A549 (cell line): Measurements from ENCODE around the gene GPBP1L1.
A peak's percentile ranks its signal among the peaks of the same experiment; 100 is the strongest.

Source experiments
- ELK1 ChIP-seq: fragments of 150-350 bp; IDR thresholded peaks from 2 replicates; pipeline ENCODE4 v1.6.1; 2014; ENCODE audit warnings: low read depth, mild to moderate bottlenecking, low read length
- HEYL ChIP-seq: fragments of 250-450 bp; sonication (Bioruptor Pico); IDR thresholded peaks from 2 replicates; pipeline ENCODE4 v1.8.0; 2021; ENCODE audit warnings: mild to moderate bottlenecking, moderate library complexity
- HOXA7 ChIP-seq: fragments of 250-450 bp; sonication (Bioruptor Pico); IDR thresholded peaks from 2 replicates; pipeline ENCODE4 v1.5.0; 2020; ENCODE audit warnings: mild to moderate bottlenecking, moderate library complexity
- JUNB ChIP-seq: fragments of >200 bp; sonication (Bioruptor Twin); formaldehyde crosslinking; IDR thresholded peaks from 2 replicates; pipeline ENCODE4 v1.6.1; 2016
- KDM5A ChIP-seq: fragments of 200-600 bp; sonication (generic); IDR thresholded peaks from 2 replicates; pipeline ENCODE4 v1.6.1; 2016; ENCODE audit warnings: antibody characterized with exemption, mild to moderate bottlenecking
- POLR2A ChIP-seq: IDR thresholded peaks from 2 replicates; pipeline ENCODE4 v1.6.1; 2012; ENCODE audit warnings: mild to moderate bottlenecking, low read length
- RAD21 ChIP-seq, 2 experiments: fragments of >200 bp in 1 of 2; sonication (Bioruptor Twin) in 1 of 2; formaldehyde crosslinking in 1 of 2; IDR thresholded peaks in 1 of 2; conservative IDR thresholded peaks in 1 of 2; 2 replicates in 1 of 2; 3 replicates in 1 of 2; pipeline ENCODE4 v1.6.1; 2012 to 2018; ENCODE audit warnings: inconsistent platforms in 1 of 2
- RCOR1 ChIP-seq: fragments of 150-350 bp; IDR thresholded peaks from 2 replicates; pipeline ENCODE4 v1.6.1; 2014; ENCODE audit warnings: antibody characterized with exemption, low read length, low read depth
- SMC3 ChIP-seq: fragments of >200 bp; sonication (Bioruptor Twin); formaldehyde crosslinking; IDR thresholded peaks from 3 replicates; pipeline ENCODE4 v1.6.1; 2018; ENCODE audit warnings: inconsistent platforms
- TP53 ChIP-seq: fragments of 250-450 bp; sonication (Bioruptor Pico); IDR thresholded peaks from 2 replicates; pipeline ENCODE4 v1.5.0; 2021; ENCODE audit warnings: mild to moderate bottlenecking, moderate library complexity
- ZFP36 ChIP-seq: fragments of 450-650 bp; IDR thresholded peaks from 2 replicates; pipeline ENCODE4 v1.6.1; 2014; ENCODE audit warnings: borderline replicate concordance; ENCODE audit not compliant: partially characterized antibody
- TF ChIP-seq, protein P1 (sequence below): fragments of >200 bp; sonication (Bioruptor Twin); formaldehyde crosslinking; IDR thresholded peaks from 3 replicates; pipeline ENCODE4 v1.5.1; 2016
- TF ChIP-seq, protein P2 (sequence below): fragments of 200-600 bp; sonication (generic); IDR thresholded peaks from 2 replicates; pipeline ENCODE4 v1.6.1; 2016; ENCODE audit warnings: antibody characterized with exemption, mild to moderate bottlenecking, moderate library complexity

DNA sequence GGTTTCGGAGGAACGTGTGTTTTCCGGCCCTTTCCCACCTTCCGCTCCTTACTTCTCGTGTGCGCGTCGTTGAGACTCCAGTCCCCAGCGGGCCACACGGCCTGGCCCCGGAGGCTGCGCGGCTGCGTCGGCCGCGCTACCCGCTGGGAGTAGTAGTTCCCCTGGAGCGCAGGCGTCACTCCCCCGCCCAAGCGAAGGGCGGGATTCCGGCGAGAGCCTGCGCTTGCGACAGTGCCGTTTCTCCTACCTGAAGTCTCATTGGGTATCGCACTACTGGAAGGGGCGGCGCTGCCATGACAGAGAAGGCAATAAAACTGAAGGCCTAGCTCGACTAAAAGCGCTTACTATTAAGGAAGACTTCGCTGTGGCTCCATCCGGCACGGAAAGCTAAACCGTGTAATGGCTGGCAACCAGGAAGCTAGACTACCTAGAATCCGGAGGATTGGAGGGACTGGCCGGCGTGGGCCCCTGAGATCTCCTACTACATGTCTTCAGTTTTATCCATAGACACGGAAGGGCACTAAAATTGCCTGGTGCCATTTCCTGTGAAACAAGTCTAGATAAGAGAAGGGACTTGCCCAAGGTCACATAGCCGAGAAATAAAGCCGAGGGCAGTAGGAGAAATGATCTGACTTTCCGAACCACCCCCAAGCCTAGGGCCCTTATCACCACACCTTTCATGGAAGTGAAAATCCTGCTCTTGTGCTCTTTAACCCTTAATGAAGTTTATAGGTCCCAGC is 851 bp upstream of the GPBP1L1 start:
- TF ChIP-seq TP53 (no peak), ZFP36 (no peak), POLR2A (peak; percentile 28), ELK1 (no peak), KDM5A (no peak), RAD21 (conservative IDR thresholded peaks at IDR 0.05 in 1 of 2, IDR thresholded peaks at IDR 0.05 in 1 of 2) (no peak), JUNB (no peak), HEYL (CRISPR knock-in tag) (no peak), RCOR1 (no peak), HOXA7 (CRISPR knock-in tag) (0 out of 2 replicates have a peak, but pooled peaks have one; percentile 51), SMC3 (no peak)
- TF ChIP-seq, protein P1, sequence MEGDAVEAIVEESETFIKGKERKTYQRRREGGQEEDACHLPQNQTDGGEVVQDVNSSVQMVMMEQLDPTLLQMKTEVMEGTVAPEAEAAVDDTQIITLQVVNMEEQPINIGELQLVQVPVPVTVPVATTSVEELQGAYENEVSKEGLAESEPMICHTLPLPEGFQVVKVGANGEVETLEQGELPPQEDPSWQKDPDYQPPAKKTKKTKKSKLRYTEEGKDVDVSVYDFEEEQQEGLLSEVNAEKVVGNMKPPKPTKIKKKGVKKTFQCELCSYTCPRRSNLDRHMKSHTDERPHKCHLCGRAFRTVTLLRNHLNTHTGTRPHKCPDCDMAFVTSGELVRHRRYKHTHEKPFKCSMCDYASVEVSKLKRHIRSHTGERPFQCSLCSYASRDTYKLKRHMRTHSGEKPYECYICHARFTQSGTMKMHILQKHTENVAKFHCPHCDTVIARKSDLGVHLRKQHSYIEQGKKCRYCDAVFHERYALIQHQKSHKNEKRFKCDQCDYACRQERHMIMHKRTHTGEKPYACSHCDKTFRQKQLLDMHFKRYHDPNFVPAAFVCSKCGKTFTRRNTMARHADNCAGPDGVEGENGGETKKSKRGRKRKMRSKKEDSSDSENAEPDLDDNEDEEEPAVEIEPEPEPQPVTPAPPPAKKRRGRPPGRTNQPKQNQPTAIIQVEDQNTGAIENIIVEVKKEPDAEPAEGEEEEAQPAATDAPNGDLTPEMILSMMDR = no peak
- TF ChIP-seq, protein P2, sequence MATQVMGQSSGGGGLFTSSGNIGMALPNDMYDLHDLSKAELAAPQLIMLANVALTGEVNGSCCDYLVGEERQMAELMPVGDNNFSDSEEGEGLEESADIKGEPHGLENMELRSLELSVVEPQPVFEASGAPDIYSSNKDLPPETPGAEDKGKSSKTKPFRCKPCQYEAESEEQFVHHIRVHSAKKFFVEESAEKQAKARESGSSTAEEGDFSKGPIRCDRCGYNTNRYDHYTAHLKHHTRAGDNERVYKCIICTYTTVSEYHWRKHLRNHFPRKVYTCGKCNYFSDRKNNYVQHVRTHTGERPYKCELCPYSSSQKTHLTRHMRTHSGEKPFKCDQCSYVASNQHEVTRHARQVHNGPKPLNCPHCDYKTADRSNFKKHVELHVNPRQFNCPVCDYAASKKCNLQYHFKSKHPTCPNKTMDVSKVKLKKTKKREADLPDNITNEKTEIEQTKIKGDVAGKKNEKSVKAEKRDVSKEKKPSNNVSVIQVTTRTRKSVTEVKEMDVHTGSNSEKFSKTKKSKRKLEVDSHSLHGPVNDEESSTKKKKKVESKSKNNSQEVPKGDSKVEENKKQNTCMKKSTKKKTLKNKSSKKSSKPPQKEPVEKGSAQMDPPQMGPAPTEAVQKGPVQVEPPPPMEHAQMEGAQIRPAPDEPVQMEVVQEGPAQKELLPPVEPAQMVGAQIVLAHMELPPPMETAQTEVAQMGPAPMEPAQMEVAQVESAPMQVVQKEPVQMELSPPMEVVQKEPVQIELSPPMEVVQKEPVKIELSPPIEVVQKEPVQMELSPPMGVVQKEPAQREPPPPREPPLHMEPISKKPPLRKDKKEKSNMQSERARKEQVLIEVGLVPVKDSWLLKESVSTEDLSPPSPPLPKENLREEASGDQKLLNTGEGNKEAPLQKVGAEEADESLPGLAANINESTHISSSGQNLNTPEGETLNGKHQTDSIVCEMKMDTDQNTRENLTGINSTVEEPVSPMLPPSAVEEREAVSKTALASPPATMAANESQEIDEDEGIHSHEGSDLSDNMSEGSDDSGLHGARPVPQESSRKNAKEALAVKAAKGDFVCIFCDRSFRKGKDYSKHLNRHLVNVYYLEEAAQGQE = peak; percentile 42
